ENCODE results near the gene LZTS3.
"Not testable (repeated sequence)": the region's sequence is repeated elsewhere in the genome, so short reads cannot be mapped to it uniquely, and the experiment has no call there.

The LZTS3 gene

DNA sequence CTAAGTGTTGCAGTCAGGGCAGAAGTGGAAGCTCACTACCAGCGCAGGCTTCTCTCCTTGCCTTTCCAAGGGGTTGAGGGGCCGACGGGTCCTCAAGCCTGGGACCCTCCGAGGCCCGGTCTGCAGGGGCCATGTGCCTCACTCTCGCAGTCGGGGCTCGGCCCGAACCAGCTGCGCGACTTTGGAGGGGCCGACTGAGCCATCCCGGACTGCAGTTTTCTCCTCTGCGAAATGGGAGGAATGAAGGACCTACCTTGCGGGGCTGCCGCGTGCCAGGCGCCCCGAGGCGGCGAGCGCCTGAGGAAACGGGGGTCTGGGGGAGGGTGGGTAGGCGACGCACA is 5.6 kb downstream of the LZTS3 start:
- no peak for DNase-seq (ENCODE audit: low spot score)

DNA sequence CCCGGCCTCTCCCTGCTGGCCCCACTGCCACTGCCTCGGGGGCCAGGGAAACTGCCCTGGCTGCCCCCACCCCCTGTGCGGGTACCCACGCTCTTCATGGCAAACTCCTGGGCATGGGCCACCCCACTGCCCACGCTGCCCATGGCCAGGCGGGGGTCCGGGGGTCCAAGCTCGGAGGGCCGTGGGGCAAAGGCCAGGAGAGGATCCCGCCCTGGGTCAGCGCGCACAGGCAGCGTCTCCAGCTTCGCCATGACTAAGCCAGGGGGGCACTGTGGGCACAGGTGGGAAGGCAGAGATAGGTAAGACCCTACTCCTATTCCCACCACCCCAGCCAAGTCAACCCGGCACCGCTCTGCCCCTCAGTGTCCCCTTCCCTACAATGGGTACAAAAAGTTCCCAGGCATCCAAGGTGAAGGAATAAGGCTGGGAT is 6.4 kb downstream of the LZTS3 start:
- DNase-seq (ENCODE audit: low spot score) = no peak

DNA sequence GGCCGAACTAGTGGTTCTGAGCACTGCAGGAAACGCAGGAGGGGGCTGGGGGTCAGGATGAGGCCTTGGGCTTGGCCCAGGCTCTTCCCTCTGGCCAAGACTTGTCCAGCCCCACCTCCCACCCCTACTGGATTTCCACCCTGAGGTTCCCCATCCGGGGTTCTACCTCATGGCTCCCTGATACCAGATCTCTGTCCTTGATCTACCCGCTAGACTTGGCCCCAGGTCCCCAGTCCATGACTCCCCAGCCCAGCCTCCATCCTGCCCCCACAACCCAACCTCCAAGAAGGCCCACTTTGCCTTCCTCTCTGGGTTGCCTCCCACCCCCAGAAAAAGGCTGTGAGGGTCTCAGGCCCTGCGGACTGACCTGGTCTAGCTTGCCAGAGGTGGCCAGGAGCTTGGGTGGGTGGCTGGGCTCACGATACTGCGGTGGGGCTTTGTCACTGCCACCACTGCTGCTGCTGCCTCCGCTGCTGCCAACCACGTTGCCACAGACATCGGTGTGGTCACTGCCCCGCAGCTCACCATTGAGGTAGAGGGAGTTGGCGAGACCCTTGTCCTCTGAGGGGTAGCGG is 6.9 kb downstream of the LZTS3 start:
- DNase-seq (ENCODE audit: low spot score) = no peak

DNA sequence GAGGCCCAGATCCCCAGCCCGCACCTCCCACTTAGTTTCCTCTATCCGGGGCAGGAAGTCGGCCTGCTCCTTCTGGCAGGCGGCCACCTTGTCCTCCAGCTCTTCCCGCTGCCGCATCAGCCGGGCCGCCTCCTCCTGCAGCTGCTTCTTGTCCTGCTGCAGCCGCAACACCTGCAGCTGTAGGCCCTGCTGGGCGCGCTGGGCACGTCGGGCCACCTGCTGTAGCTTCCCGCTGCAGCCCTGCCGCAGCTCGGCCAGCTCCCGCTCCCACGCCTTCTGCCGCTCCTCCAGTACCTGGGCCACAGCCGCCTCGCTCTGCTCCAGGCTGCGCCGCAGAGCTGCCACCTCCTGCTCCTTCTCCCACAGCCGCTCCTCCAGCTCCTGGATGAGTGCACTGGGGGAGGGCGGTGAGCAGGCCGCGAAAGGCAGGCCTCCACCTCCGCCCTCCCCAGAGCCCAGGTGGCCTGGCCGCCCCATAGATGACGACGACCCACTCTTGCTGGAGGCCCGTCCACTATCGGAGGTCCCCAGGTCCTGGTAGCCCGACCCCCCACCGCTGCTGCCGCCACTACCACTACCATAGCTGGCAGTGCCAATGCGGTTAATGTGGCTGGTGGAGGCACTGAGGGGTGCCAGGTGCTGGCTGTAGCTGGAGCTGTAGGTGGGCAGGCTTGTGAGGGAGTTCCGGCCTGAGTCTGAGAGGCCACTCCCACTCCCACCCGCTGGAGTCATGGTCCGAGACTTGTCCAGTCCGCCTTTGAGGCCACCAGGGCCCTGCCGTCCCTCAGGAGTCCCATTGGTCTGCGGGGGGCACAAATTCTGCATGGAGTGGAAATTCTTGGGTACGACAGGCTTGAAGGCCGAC is 7.6 kb downstream of the LZTS3 start:
- peak; percentile 55 for DNase-seq (ENCODE audit: low spot score)

DNA sequence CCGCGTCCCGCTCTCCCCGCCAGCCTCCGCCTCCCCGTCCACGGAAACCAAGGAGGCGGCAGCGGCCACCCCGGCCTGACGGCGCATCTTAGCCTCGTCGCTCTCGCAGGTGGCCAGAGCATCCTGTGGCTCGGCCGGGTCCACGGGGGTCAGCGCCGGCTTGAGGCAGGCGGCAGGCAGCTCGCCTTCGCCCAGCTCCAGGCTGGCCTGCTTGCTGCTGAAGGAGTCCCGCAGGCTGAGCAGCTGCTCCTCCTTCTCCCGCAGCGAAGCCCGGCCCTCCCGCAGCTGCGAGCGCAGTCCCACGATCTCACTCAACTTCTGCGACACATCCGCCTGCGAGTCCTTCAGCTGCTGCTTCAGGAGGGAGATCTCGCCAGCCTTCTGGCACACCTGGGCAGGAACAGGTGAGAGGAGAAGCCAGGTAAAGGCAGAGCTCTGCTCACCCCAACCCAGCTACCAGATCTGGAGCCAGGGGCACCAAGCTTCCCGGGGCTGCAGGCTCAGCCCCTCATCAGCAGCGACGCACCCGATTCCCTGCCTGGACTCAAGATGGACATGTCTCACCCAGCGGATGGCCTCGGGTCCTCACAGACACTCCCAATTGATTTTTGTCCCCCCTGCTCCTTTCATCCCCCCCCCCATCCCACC is 8.5 kb downstream of the LZTS3 start:
- DNase-seq (ENCODE audit: low spot score) = no peak

DNA sequence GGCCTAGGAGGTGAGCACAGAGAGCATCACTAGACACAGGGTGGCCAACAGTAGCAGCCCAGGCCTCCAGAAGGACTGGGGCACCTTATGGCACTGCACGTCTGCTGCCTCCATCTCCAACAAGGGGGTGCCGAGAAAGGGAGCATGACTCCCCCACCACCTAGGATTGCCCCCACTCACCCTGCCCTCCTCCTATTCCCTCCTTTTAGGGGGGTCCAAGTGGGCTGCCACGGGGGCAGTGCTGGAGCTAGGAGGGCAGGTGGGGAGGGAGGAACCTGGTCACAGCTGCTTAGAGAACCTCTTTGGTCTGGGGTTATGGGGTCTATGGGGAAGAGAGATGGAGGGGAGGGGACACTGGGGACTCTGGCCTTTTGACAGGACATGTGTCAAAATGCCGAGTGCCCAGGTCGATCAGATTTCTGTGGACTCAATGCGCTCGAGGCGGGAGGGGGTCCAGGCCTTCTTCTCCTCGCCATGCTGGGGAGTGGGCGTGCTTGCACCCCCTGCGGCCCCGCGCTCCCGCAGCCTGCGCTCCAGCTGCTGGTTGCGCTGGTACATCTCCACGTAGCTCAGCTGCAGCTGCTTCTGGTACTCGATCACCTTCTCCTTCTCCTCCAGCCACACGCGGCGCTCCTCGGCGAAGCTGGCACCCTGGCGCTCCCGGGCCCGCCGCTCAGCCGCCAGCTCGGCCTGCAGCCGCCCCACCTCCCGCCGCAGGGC is 9.1 kb downstream of the LZTS3 start:
- DNase-seq (ENCODE audit: low spot score) = no peak

DNA sequence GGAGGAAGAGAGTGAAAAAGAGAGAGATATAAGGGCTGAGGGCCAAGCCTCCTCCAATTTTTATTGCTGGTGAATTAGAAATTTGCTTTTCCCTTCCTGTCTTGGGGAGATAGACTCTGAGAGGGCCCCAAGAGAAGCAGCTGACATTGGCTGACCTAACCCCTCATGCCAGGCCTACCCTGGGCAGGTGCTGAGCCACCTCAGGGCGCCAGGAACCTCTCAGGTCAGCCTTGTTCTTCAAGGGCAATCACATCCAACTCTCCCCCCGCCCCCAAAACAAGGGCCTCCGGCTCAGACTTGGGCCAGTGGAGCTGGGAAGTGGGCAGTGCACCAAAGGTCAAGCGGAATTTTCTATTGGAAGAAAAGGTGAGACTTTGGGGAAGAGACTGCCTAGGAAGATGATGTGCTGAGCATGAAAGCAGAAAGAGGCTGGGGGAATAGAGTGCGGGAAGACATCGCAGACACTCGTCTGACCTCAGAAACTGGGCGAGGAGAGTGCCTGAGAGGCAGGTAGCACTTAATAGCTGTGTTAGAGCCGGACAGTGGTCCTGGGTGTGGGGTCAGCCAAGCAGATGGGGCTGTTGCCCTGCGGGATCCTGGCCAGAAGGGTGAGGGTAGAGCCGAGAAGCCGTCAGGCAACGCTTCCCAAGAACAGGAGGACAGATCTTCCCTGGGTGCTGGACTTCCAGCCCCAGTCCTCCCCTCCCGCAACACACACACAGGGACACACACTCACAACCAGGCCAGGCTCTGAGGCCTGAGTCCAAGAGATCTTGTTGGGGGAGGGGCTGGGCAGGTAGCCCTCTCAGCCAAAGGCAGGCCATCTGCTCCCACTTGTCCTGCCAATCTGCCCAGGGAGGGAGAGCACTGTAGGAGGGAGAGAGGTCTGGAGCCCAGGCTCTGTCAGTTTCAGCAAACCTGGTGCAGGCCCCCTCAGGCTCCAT is 10.0 kb downstream of the LZTS3 start:
- DNase-seq (ENCODE audit: low spot score) = no peak

DNA sequence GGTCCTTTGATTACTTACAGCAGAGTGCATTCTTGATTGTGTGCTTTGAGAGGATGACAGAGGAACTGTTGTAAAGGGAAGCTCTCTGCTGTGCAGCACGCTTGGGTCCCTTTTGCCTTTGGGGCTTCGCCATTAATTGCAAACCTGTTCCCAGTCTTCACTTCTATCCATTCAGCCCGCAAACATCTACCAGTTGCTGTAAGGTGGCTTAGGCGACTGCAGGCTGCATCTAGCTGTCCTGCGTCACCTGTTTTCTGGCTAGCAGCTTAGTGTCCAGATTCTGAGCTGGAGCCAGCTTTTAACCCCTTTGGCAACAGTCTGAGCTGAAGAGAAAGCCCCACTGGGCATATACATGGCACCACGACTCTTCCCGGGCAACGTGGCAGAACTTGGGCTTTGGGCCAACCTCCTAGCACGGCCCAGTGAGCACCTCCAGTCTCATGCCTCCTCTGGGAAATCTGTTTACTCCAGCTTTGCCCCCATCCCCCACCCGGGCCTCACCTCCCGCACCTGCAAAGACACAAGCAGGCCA is 11.2 kb downstream of the LZTS3 start:
- no peak for DNase-seq (ENCODE audit: low spot score)

DNA sequence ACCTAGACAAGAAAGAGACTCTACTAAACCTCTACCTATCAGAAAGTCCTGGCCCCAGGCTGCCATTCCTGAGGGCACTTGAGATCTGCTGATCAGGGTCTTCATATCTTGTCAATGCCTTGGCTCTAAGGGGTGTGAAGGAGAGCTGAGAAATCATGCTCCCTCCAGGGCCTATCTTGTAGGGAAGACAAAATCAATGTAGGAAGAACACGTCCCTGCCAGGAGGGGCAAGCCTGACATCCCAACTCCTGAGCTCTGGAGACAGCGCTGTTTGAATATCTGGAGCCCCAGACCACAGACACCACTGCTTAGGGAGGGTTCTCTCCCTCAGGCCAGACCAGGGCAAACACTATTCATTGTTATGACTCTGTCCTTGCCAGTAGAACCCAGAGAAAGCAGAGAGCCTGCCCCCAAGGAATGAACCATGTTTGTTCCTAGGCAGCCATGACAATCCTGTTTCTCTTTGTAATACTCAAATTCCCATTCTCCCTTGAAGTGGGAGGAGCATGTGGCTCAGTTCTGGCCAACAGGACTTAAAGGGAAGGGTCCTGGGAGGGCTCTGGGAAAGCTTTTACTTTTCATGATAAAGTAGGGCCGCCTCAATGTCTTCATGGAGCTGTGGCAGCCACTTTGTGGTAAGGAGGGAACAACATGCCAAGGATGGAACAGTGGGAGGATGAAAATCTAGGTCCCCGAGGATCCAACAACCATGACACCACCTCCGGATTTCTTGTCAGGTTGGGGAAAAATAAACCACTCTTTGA is 11.9 kb downstream of the LZTS3 start:
- no peak for DNase-seq (ENCODE audit: low spot score)

DNA sequence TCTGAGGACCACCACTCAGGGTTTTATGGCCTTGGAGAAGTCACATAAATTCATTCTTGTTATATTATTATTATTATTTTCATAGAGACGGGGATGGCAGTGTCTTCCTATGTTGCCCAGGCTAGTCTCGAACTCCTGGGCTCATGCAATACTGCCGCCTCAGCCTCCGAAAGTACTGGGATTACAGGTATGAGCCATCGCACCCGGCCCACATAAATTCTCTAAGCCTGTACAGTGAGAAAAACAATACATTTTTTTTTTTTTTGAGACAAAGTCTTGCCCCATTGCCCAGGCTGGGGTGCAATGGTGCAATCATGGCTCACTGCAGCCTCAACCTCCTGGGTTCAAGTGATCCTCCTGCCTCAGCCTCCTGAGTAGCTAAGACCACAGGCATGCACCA is 12.9 kb downstream of the LZTS3 start:
- DNase-seq (ENCODE audit: low spot score) = no peak

DNA sequence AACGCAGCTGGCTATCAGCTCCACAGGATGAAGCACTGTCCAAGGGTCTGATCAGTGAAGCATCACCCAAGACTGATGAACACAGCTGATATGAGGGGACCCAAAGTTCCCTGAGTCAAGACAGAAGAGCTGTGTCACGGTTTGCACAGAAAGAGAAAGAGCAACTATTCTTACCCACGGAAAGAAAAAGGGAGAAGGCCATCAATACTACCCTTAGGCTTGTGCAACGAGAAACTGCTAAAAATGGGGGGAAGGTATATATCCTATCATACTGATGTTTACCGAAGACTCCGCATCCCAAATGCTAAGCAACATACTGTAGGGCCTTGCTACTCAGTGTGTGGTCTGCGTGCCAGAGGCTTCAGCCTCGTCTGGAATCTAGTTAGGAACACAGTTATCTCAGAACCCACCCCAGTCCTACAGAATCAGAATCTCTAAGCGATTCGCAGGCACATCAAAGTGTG is 14.3 kb downstream of the LZTS3 start:
- no peak for DNase-seq (ENCODE audit: low spot score)

DNA sequence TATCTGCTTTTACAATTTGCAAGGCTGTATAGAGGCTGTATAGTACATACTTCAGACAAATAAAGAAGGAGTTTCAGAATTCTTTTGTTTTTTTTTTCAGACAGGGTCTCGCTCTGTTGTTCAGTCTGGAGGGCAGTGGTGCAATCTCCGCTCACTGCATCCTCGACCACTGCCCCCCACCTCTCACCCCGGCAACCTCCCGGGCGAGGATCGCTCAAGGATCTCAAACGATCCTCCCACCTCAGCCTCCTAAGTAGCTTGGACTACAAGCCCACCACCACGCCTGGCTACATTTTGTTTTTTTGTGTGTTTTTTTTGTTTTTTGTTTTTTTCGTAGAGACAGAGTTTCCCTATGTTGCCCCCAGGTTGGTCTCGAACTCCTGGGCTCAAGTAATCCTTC is 15.5 kb downstream of the LZTS3 start:
- no peak for DNase-seq (ENCODE audit: low spot score)

DNA sequence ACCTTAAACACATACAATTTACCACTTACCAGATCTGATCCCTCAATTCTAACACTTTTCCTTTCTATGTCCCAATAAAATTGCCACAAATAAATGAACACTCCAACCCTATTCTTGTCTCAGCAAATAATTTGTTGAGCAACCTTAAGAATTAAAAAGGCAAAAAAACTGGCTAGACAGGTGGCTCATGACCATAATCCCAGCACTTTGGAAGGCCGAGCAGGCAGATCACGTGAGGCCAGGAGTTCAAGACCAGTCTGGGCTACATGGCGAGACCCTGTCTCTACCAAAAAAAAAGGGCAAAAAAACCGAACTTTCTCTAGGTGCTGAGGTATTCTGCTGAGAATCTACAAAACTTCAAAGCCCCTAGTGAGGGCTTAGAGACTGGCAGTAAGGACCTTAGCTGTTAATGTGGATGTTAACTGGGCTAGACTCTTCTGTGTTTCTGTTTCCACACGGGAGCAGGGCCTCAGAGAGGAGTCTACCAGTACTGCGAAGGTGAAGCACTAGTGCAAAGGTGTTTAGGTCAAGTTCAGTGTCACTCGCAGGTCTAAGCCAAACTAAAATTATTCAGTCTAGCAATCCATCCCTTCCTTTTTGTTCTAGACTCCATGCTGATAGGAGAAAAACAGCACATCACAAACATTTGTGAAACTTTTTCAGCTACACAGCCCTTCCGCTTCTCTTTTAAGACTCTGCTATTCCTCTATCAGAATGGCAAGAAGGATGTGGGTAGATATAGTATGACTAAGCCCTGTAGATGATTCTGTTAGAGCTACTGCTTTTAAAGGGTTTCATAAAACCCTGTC is 16.3 kb downstream of the LZTS3 start:
- no peak for DNase-seq (ENCODE audit: low spot score)

DNA sequence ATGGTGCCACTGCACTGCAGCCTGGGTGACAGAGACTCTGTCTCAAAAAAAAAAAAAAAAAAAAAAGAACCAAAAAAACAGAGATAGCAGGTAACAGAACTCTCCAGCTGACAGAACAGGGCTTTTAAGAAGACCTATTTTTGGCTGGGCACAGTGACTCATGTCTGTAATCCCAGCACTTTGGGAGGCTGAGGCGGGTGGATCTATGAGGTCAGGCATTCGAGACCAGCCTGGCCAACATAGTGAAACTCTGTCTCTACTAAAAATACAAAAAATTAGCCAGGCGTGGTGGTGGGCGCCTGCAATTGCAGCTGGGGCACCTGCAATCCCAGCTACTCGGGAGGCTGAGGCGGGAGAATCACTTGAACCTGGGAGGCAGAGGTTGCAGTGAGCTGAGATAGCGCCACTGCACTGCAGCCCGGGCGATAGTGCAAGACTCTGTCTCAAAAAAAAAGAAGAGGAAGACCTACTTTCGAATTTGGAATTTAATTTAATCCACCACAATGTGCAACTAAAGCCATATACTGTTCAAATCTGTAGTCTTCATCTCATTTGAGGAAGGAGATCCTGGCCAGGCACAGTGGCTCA is 21.2 kb downstream of the LZTS3 start:
- DNase-seq (ENCODE audit: low spot score) = not testable (repeated sequence)

DNA sequence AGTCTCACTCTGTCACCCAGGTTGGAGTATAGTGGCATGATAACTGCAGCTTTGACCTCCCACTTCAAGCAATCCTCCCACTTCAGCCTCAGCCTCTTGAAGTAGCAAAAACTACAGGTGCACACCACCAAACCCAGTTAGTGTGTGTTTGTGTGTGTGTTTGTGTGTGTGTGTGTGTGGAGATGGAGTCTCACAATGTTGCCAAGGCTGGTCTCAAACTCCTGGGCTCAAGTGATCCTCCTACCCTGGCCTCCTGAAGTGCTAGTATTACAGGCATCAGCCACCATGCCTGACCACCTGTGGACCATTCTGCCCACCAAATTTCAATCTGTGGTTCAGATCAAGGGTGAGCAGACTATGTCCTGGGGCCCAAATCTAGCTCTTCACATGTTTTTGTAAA is 22.4 kb downstream of the LZTS3 start:
- DNase-seq (ENCODE audit: low spot score) = no peak

DNA sequence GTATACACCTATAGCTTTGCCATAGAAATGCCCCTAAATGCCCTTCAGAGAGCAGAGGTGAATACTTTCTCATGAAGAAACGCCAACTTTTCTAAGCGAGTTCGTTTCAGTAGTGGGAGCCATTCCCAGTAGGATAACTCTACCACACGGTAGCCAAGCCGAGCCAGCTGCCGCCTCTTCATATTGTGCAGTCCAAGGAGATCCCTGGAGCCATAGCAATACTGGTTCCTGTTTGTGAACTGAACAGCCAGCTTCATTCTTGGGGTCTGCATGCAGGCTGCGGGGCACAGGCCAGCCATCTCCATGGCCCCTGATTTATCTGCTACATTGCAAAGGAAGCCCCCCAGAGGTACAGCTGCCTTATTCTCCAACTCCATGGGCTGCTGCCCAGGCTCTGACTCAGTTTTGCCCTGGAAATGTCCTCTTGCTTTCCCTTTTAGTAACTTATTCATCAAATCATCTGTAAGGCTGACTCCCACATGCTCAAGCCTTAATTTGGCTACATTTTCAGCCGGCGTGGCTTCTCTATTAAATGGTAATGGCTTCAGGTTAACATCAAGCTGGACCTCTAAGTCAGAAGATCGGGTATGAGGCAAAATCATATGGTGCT is 26.5 kb downstream of the LZTS3 start:
- no peak for DNase-seq (ENCODE audit: low spot score)

DNA sequence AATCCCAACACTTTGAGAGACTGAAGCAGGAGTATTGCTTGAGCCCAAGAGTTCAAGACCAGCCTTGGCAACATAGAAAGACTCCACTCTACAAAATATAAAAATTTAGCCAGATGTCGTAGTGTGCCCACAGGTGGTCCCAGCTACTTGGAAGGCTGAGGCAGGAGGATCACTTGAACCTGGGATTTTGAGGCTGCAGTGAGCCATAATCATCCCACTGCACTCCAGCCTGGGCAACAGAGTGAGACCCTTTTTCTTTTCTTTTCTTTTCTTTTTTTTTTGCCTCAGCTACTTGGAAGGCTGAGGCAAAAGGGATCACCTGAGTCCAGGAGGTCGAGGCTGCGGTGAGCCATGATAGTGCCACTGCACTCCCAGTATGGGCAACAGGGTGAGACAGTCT is 31.6 kb downstream of the LZTS3 start:
- no peak for DNase-seq (ENCODE audit: low spot score)

DNA sequence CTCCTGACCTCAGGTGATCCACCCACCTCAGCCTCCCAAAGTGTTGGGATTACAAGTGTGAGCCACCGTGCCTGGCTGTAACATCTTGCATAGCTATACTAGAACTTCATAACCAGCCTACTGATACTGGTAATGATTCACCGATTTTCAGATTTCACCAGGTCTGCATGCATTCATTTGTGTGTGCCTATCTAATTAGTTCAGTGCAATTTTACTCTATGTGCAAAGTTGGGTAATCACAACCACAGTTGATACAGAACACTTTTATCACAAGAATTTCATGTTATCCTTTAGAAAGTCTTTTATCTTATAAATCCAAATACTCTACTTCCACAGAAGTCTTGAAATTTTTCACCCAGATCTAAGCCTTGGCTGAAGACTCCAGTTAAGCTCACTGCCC is 35.9 kb downstream of the LZTS3 start:
- no peak for DNase-seq (ENCODE audit: low spot score)
